ENCODE results near the gene LHFPL3. TPM values are rescaled to one million over a fixed set of nuclear protein-coding genes. Genes with fewer than 3 reads are reported as not detected.

Gene LHFPL3
- total RNA-seq, 2 donors from 2014 or later, result not detected

GRCh38 chr7:104341546-104341945 lies 13.1 kb downstream of the LHFPL3 start:
- Mint-ChIP-seq H3K9me3 (no peaks in the 10 kb centered on the region), H3K4me3 (no peak overlapping the region)
- ATAC-seq, result no peak

GRCh38 chr7:104352736-104353135 lies 24.3 kb downstream of the LHFPL3 start:
- ATAC-seq (no peak), DNase-seq (ENCODE audit: low spot score) (no peak)
- Mint-ChIP-seq H3K4me1 (ENCODE audit: low read depth in 2 of 2) (no peaks in the 10 kb centered on the region), H3K9me3 (no peaks in the 10 kb centered on the region), H3K4me3 (no peak overlapping the region), H3K27me3 (peaks cover 0 to 7% of the 10 kb centered on the region in 2 donors), H3K27ac (no peak overlapping the region), H3K36me3 (no peaks in the 10 kb centered on the region)

More at GRCh38 chr7:104341546-104341945, 13.1 kb downstream of the LHFPL3 start:
- Mint-ChIP-seq H3K36me3 (no peaks in the 10 kb centered on the region), H3K27me3 (peaks cover 2 to 8% of the 10 kb centered on the region in 2 donors), H3K4me1 (ENCODE audit: low read depth in 2 of 2) (no peaks in the 10 kb centered on the region), H3K27ac (no peak overlapping the region)
- no peak for DNase-seq (ENCODE audit: low spot score)

- DNase-seq (ENCODE audit: low spot score), result no peak
- Mint-ChIP-seq H3K4me3 (no peak overlapping the region), H3K36me3 (no peaks in the 10 kb centered on the region), H3K4me1 (ENCODE audit: low read depth in 2 of 2) (no peaks in the 10 kb centered on the region), H3K9me3 (no peaks in the 10 kb centered on the region), H3K27ac (no peak overlapping the region), H3K27me3 (peaks cover 0 to 6% of the 10 kb centered on the region in 2 donors)
- ATAC-seq, result no peak
These were observed 28.8 kb downstream of the LHFPL3 start for GRCh38 chr7:104357166-104357565.

GRCh38 chr7:104358446-104359132 lies 30.2 kb downstream of the LHFPL3 start:
- Mint-ChIP-seq H3K27ac (no peak overlapping the region), H3K4me1 (ENCODE audit: low read depth in 2 of 2) (no peaks in the 10 kb centered on the region), H3K27me3 (no peaks in the 10 kb centered on the region), H3K36me3 (no peaks in the 10 kb centered on the region), H3K4me3 (no peak overlapping the region), H3K9me3 (no peaks in the 10 kb centered on the region)
- ATAC-seq (no peak), DNase-seq (ENCODE audit: low spot score) (no peak)

- H3K36me3 Mint-ChIP-seq, result no peaks in the 10 kb centered on the region
- no peaks in the 10 kb centered on the region for H3K4me1 Mint-ChIP-seq (ENCODE audit: low read depth in 2 of 2)
- H3K9me3 Mint-ChIP-seq, result peaks cover 4% of the 10 kb centered on the region
- DNase-seq (ENCODE audit: low spot score) (no peak), ATAC-seq (no peak)
- H3K4me3 Mint-ChIP-seq, result no peak overlapping the region
- no peaks in the 10 kb centered on the region for H3K27me3 Mint-ChIP-seq
- H3K27ac Mint-ChIP-seq, result no peak overlapping the region
These were observed 34.4 kb downstream of the LHFPL3 start for GRCh38 chr7:104362756-104363155.

- peaks cover 4% of the 10 kb centered on the region for H3K9me3 Mint-ChIP-seq
- ATAC-seq (no peak), DNase-seq (ENCODE audit: low spot score) (no peak)
- no peaks in the 10 kb centered on the region for H3K36me3 Mint-ChIP-seq
- no peak overlapping the region for H3K27ac Mint-ChIP-seq
- H3K4me3 Mint-ChIP-seq, result no peak overlapping the region
- H3K27me3 Mint-ChIP-seq, result no peaks in the 10 kb centered on the region
- no peaks in the 10 kb centered on the region for H3K4me1 Mint-ChIP-seq (ENCODE audit: low read depth in 2 of 2)
These were observed 35.0 kb downstream of the LHFPL3 start for GRCh38 chr7:104363355-104363754.

- ATAC-seq (no peak), DNase-seq (ENCODE audit: low spot score) (no peak)
- Mint-ChIP-seq H3K9me3 (peaks cover 4% of the 10 kb centered on the region), H3K27ac (no peak overlapping the region), H3K4me1 (ENCODE audit: low read depth in 2 of 2) (no peaks in the 10 kb centered on the region), H3K4me3 (no peak overlapping the region), H3K27me3 (peaks cover 0 to 3% of the 10 kb centered on the region in 2 donors), H3K36me3 (no peaks in the 10 kb centered on the region)
These were observed 38.0 kb downstream of the LHFPL3 start for GRCh38 chr7:104366390-104366789.

- Mint-ChIP-seq H3K4me3 (no peak overlapping the region), H3K9me3 (peaks cover 4% of the 10 kb centered on the region), H3K27ac (no peak overlapping the region), H3K27me3 (peaks cover 0 to 3% of the 10 kb centered on the region in 2 donors), H3K36me3 (no peaks in the 10 kb centered on the region), H3K4me1 (ENCODE audit: low read depth in 2 of 2) (no peaks in the 10 kb centered on the region)
- ATAC-seq (no peak), DNase-seq (ENCODE audit: low spot score) (no peak)
These were observed 39.5 kb downstream of the LHFPL3 start for GRCh38 chr7:104367926-104368325.

GRCh38 chr7:104371216-104371979 lies 43.0 kb downstream of the LHFPL3 start:
- Mint-ChIP-seq H3K9me3 (peaks cover 2% of the 10 kb centered on the region), H3K27ac (no peak overlapping the region), H3K27me3 (peaks cover 0 to 3% of the 10 kb centered on the region in 2 donors), H3K4me3 (no peak overlapping the region), H3K36me3 (no peaks in the 10 kb centered on the region), H3K4me1 (ENCODE audit: low read depth in 2 of 2) (no peaks in the 10 kb centered on the region)
- DNase-seq (ENCODE audit: low spot score), result no peak
- no peak for ATAC-seq

- Mint-ChIP-seq H3K9me3 (peaks cover 2% of the 10 kb centered on the region), H3K27ac (no peak overlapping the region), H3K36me3 (no peaks in the 10 kb centered on the region), H3K4me1 (ENCODE audit: low read depth in 2 of 2) (no peaks in the 10 kb centered on the region), H3K4me3 (no peak overlapping the region), H3K27me3 (peaks cover 0 to 3% of the 10 kb centered on the region in 2 donors)
- ATAC-seq, result no peak
- no peak for DNase-seq (ENCODE audit: low spot score)
These were observed 43.6 kb downstream of the LHFPL3 start for GRCh38 chr7:104371980-104372357.

GRCh38 chr7:104382616-104383015 lies 54.2 kb downstream of the LHFPL3 start:
- H3K9me3 Mint-ChIP-seq, result no peaks in the 10 kb centered on the region
- H3K4me1 Mint-ChIP-seq (ENCODE audit: low read depth in 2 of 2), result no peaks in the 10 kb centered on the region
- DNase-seq (ENCODE audit: low spot score) (no peak), ATAC-seq (no peak)
- no peak overlapping the region for H3K27ac Mint-ChIP-seq
- H3K36me3 Mint-ChIP-seq, result no peaks in the 10 kb centered on the region
- no peak overlapping the region for H3K4me3 Mint-ChIP-seq
- H3K27me3 Mint-ChIP-seq, result no peaks in the 10 kb centered on the region

GRCh38 chr7:104386943-104387342 lies 58.5 kb downstream of the LHFPL3 start:
- Mint-ChIP-seq H3K9me3 (peaks cover 6% of the 10 kb centered on the region), H3K27me3 (no peaks in the 10 kb centered on the region), H3K36me3 (peaks cover 5% of the 10 kb centered on the region), H3K27ac (no peak overlapping the region), H3K4me1 (ENCODE audit: low read depth in 2 of 2) (no peaks in the 10 kb centered on the region), H3K4me3 (no peak overlapping the region)
- DNase-seq (ENCODE audit: low spot score) (no peak), ATAC-seq (no peak)

- no peak for DNase-seq (ENCODE audit: low spot score)
- H3K4me3 Mint-ChIP-seq, result no peak overlapping the region
- H3K36me3 Mint-ChIP-seq, result peaks cover 5% of the 10 kb centered on the region
- H3K27me3 Mint-ChIP-seq, result no peaks in the 10 kb centered on the region
- no peak overlapping the region for H3K27ac Mint-ChIP-seq
- ATAC-seq, result no peak
- peaks cover 6% of the 10 kb centered on the region for H3K9me3 Mint-ChIP-seq
- no peaks in the 10 kb centered on the region for H3K4me1 Mint-ChIP-seq (ENCODE audit: low read depth in 2 of 2)
These were observed 59.8 kb downstream of the LHFPL3 start for GRCh38 chr7:104388222-104388621.

- Mint-ChIP-seq H3K27me3 (peaks cover 0 to 6% of the 10 kb centered on the region in 2 donors), H3K9me3 (no peaks in the 10 kb centered on the region), H3K4me3 (no peak overlapping the region), H3K27ac (no peak overlapping the region), H3K36me3 (no peaks in the 10 kb centered on the region), H3K4me1 (ENCODE audit: low read depth in 2 of 2) (no peaks in the 10 kb centered on the region)
- ATAC-seq, result no peak
- DNase-seq (ENCODE audit: low spot score), result no peak
These were observed 66.8 kb downstream of the LHFPL3 start for GRCh38 chr7:104395162-104395561.

Measured in natural killer cell treated with Interleukin-12 subunit alpha and Interleukin-12 subunit beta and Interleukin-15 and Interleukin-18, amount 100 ng/mL, for 72 hours (primary cell).